Stimulated activated CD8-positive, alpha-beta memory T cell treated with anti-CD3 and anti-CD28 coated beads, Interleukin-4, amount 100 ng/mL, for 24 hours (primary cell): Measurements from ENCODE around the gene ALDOC.
"Not testable (repeated sequence)": the region's sequence is repeated elsewhere in the genome, so short reads cannot be mapped to it uniquely, and the experiment has no call there.

ENCODE experiments used
- DNase-seq: peaks from one replicate; pipeline ENCODE4 v3.0.0-alpha.2; 2020; ENCODE audit warnings: low read depth

Gene ALDOC

GRCh38 chr17:28582513-28582912 lies 5.8 kb upstream of the ALDOC start:
- no peak for DNase-seq

GRCh38 chr17:28580959-28581358 lies 4.3 kb upstream of the ALDOC start:
- DNase-seq = no peak

- no peak for DNase-seq
Observed at GRCh38 chr17:28579526-28579925, 2.8 kb upstream of the ALDOC start.

GRCh38 chr17:28578246-28579195 lies 1.8 kb upstream of the ALDOC start:
- DNase-seq = no peak

- no peak for DNase-seq
Observed at GRCh38 chr17:28577466-28577824, 750 bp upstream of the ALDOC start.

- not testable (repeated sequence) for DNase-seq
Observed at GRCh38 chr17:28576016-28576415, 679 bp downstream of the ALDOC start.

GRCh38 chr17:28575126-28575795 lies 1.4 kb downstream of the ALDOC start:
- no peak for DNase-seq

GRCh38 chr17:28574526-28574925 lies 2.2 kb downstream of the ALDOC start:
- no peak for DNase-seq

- no peak for DNase-seq
Observed at GRCh38 chr17:28573966-28574480, 2.7 kb downstream of the ALDOC start.

- DNase-seq = no peak
Observed at GRCh38 chr17:28573521-28573920, 3.2 kb downstream of the ALDOC start.

- no peak for DNase-seq
Observed at GRCh38 chr17:28573040-28573380, 3.7 kb downstream of the ALDOC start.

GRCh38 chr17:28572259-28573039 lies 4.2 kb downstream of the ALDOC start:
- no peak for DNase-seq

- DNase-seq = peak; percentile 91
Observed at GRCh38 chr17:28571361-28572122, 5.2 kb downstream of the ALDOC start, which contains the start of gene PIGS. PIGS (minus strand) TSS chr17:28571524; CDS start chr17:28571496, 28 bp downstream.

- DNase-seq = no peak
Observed at GRCh38 chr17:28570716-28571360, 5.9 kb downstream of the ALDOC start.

GRCh38 chr17:28569446-28569845 lies 7.2 kb downstream of the ALDOC start:
- DNase-seq = no peak

GRCh38 chr17:28567604-28568003 lies 9.1 kb downstream of the ALDOC start:
- no peak for DNase-seq

- DNase-seq = no peak
Observed at GRCh38 chr17:28563475-28563874, 13.2 kb downstream of the ALDOC start.

GRCh38 chr17:28555022-28555421 lies 21.7 kb downstream of the ALDOC start:
- DNase-seq = no peak

- no peak for DNase-seq
Observed at GRCh38 chr17:28554565-28554964, 22.1 kb downstream of the ALDOC start.

GRCh38 chr17:28553000-28553505 lies 23.6 kb downstream of the ALDOC start:
- no peak for DNase-seq
